Occipital lobe (tissue), 2 donors: ENCODE results near the gene FARP2. TPM values are rescaled to one million over a fixed set of nuclear protein-coding genes. Genes with fewer than 3 reads are reported as not detected.
"Not testable (repeated sequence)": the region's sequence is repeated elsewhere in the genome, so short reads cannot be mapped to it uniquely, and the experiment has no call there.

ENCODE experiments used
- DNase-seq: peaks from one replicate; lab custom pipeline; 2025; lab: John Stamatoyannopoulos, UW
- total RNA-seq: library from RNA; depleted of rRNA; stranded (reverse); fragments of >200 nt; gene quantifications from one replicate; pipeline ENCODE4 v1.2.3, GENCODE V29; 2014

The FARP2 gene
- total RNA-seq, 1 donor from 2014 or later = 43.7 TPM

DNA sequence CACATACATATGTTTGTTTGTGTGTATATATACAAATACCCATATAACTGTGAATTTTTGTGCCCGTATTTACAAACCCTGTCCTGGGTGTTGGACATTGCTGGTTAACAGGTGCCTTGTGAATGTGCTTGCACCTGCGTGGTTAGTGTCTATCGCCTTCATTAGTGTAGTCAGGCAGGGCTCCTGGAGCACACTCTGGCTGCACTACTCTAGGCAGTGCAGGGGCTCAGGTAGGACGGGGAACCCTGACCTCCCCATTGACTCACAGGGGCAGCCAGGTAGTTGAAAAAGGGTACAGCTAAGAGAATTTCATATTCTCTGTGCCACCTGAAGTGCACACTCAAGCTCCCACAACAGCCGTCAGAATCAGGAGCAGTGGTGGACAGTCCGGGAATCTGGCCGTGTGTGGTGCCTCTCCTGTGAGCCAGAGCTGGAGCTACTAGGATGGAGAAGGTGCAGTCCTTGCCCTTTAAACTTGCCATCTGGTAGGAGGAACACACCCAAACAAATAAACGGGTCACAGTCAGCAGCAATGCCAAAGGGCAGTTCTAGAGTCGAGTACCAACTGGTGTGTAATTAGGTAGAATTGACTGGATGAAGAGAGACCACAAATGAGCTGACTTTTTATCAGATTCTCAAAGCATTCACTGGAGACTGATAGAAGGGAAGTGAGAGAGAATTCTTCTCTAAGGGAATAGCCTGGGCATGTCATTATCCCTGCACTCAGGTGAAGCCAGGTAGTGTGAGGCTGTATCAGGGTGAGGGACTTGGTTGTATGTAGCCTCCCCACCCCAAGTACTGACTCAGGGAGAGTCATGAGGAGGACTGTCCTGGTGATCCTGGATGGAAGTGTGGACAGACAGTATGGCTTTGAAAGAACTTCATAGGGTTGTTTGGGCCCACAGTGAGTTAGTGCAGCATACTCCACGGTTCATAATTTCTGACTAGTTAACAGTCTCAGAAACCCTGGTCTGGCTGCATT, 44.1 kb downstream of the FARP2 start:
- no peak for DNase-seq

GRCh38 chr2:241408849-241409248, 52.8 kb downstream of the FARP2 start:
- no peak for DNase-seq

DNA sequence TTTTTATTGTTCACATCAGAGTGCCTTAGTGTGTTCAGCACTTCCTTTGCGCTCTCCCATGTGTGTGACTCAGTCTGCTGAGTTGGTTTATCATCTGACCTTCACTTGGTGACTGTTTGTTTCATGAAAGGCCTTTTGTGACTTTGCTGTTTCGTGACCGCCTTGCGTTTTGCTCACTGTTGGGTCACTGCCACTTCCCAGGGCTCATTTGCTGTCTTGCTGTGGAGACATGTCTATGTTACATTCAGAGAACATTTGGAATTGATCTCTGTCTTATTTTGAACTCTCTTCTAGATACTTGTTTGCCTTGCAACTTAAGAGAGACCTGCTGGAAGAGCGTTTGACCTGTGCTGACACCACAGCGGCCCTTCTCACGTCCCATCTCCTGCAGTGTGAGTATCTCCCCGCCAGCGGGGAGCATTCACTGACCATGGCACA, 54.7 kb downstream of the FARP2 start:
- DNase-seq = peak; percentile 26

DNA sequence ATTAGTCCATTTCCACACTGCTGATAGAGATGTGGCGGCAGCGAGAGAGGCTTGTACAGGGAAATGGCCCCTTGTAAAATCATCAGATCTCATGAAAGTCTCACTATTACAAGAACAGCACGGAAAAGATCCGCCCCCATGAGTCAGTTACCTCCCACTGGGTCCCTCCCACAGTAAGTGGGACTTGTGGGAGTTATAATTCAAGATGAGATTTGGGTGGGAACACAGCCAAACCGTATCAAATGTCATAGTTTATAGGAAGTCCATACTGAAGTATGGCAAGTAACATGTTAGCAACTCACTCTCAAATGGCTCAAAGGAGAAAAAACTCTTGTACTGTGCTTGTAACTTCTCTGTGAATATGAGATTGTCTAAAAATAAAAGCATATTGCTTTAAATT, 56.1 kb downstream of the FARP2 start:
- DNase-seq = no peak

DNA sequence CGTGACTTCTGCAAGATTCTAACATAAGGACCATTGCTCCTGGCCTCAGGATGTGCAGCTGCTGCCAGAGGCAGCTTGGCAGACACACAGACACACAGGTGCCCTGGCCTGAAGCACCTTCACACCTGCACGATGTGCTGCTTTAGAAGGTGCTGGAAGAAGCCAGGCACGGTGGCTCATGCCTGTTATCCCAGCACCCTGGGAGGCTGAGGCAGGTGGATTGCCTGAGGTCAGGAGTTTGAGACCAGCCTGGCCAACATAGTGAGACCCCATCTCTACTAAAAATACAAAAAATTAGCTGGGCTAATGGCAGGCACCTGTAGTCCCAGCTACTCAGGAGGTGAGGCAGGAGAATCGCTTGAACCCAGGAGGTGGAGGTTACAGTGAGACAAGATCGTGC, 57.4 kb downstream of the FARP2 start:
- not testable (repeated sequence) for DNase-seq

DNA sequence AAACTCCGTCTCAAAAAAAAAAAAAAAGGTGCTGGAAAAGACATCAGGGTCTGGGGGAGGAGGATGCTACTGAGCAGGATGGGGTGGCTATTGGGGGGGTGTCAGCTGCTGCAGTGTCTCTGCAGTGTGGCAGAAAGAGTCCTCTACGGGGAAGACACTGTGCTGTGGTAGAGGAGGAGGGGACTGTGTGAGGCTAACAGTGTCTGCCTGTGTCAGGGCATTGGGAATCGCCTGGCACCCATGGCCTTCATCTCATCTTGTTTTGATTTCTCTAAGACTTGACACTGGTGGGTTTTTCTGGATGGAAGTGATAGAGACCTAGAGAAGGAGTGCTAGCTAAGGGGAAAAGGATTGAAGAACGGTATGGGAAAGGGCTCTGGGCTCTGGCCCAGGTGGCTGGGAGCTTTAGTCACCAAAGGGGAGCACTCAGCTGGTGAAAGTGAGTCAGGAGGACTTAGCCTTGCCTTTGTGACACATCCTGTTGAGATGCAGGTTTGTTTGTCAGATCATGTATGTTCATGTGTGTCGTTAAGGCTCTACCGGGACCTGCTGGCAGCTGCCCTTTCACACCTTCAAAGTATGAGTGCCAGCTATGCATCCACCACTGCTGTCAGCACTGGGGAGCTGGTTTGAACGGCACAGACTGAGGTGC, 58.0 kb downstream of the FARP2 start:
- DNase-seq = no peak

DNA sequence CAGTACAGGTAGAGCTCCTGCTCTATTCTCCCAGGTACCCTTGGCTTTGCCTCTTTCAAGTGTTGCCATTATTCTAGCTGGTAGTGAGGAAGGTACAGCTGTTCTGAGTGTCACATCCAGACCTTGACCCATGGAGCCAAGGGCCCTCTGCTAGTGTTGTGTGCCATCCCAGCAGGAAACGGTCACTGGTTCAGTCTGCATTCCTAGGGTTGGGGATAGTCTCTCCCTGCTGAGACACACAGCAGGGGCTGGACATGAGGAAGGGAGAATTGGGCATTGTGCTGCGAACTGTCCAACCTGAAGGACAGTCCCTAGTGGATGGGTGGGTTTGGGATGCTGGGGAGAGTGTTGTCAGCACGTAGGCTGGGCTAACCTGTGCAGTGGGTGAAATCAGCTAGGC, 59.1 kb downstream of the FARP2 start:
- DNase-seq = no peak

DNA sequence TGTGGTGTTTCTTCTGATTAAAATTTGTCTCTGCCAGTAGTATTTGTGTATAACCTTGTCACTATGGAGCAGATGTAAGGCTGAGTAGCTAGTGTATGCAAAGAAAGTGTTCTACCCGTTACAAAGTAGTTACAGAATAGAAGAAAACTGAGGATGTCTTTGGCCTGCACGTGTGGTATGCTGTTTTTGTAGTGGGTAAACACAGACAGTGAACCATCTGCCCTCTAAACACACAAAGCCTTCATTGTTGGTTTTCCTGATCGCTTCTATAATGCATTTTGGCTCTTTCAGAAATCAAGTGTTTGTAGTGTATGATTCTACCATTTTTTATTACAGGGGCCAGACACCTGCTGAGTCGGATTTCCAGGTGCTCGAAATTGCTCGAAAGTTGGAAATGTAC, 61.5 kb downstream of the FARP2 start:
- no peak for DNase-seq

DNA sequence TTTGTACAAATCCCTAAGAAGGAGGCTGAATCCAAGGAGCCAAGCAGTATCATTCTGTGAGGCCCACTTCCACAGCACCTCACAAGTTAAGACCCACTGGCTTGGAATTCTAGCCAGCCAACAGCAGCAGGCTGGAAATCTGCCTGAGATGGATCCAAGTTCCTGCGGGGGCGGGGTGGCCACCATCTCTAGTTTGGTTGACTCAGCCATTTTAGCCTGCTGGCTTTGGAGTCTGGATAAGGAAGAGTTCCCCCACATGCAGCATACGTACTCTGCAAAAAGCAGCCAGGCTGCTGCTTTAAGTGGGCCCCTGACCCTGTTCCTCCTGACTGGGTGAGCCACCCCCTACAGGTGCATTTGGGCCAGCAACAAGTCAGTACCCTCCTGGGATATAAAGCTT, 65.2 kb downstream of the FARP2 start:
- DNase-seq = no peak

DNA sequence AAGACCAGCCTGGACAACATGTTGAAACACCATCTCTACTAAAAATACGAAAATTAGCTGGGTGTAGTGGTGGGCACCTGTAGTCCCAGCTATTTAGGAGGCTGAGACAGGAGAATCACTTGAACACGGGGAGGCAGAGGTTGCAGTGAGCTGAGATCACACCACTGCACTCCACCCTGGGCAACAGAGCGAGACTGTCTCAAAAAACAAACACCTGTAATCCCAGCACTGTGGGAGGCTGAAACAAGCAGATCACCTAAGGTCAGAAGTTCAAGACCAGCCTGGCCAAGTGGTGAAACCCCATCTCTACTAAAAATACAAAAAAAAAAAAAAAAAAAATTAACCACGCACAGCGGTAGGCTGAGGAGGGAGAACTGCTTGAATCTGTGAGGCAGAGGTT, 65.9 kb downstream of the FARP2 start:
- not testable (repeated sequence) for DNase-seq

DNA sequence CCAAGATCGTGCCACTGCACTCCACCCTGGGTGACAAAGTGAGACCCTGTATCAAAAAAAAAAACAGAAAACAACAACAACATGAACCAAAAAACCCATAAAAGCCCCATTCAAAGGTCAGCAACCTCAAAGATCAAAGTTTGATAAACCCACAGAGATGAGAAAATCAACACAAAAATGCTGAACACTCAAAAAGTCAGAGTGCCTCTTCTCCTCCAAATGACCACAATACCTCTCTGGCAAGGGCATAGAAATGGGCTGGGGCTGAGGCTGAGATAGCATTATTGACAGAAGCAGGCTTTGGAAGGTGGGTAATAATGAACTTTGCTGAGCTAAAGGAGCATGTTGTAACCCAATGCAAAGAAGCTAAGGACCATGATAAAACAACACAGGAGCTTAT, 66.3 kb downstream of the FARP2 start:
- no peak for DNase-seq

DNA sequence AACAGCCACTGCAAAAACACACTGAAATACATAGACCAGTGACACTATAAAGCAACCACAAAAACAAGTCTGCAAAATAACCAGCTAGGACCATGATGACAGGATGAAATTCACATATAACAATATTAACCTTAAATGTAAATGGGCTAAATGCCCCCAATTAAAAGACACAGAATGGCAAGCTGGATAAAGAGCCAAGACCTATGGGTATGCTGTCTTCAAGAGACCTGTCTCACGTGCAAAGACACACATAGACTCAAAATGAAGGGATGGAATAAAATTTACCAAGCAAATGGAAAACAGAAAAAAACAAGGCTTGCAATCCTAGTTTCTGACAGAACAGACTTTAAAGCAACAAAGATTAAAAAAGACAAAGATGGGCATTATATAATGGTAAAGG, 67.4 kb downstream of the FARP2 start:
- not testable (repeated sequence) for DNase-seq

GRCh38 chr2:241425368-241425767, 69.3 kb downstream of the FARP2 start:
- no peak for DNase-seq

- DNase-seq = no peak
These were observed 74.1 kb downstream of the FARP2 start for GRCh38 chr2:241430178-241430577.

DNA sequence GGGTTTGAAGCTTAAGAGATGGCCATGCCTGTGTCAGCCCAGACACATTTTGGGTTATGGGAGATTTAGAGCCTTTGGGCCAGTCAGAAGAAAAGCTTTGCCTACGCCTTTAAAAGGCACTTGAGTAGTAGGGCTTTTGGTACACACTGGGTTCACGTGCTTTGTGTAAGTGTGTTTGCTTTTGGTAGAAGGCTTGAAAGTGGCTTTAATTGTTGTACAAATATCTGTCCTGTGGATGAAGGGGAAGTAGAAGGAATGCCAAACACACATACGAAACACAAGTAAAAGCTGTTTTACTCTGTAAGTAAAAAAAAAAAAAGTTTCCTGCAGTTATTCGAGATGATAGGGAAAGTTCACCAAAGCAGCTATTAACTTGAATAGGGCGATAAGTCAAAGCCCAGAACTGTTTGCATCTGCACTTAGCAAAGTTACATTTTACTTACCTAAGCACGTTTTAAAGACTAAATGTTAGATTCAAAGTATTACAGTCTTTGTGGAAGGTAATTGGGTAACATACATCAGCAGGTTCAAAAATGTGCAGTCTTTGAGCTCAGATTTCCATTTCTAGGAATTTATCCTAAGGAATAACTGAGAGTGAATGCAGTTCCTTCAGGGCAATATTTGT, 76.9 kb downstream of the FARP2 start:
- no peak for DNase-seq

DNA sequence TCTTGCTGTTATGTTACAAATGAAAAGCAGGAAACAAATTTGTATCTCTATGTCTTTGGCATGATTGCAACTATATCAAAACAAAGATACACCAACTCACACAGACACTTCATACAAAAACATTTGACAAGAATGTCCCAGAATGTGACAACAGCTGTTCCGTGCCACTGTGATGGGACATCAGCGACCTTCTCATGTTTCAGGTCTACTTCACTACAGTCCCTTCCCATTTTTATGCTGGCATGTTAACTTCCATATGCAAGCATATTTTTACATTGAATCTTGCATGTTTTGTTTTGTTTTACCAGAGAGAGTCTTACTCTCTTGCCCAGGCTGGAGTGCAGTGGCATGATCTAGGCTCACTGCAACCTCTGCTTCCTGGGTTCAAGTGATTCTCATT, 81.1 kb downstream of the FARP2 start:
- no peak for DNase-seq

DNA sequence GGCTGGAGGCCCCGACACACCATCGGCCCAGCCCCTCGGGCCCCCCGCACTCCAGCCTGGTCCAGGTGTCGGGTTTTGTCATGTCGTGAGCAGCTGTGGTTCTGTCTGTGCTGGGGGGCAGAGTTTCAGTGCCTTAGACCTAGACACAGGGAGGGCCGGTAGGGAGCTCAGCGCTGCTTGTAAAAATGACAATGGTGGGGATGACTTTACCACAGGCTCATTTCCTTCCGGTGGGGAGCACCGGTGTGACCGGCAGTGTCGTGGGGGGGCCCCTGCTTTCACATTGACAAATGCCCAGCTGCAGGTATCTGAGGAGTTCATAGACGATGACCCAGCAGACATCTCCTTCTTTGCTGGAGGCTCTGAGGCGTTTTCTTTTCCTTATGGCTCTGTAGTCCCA, 85.4 kb downstream of the FARP2 start:
- no peak for DNase-seq

DNA sequence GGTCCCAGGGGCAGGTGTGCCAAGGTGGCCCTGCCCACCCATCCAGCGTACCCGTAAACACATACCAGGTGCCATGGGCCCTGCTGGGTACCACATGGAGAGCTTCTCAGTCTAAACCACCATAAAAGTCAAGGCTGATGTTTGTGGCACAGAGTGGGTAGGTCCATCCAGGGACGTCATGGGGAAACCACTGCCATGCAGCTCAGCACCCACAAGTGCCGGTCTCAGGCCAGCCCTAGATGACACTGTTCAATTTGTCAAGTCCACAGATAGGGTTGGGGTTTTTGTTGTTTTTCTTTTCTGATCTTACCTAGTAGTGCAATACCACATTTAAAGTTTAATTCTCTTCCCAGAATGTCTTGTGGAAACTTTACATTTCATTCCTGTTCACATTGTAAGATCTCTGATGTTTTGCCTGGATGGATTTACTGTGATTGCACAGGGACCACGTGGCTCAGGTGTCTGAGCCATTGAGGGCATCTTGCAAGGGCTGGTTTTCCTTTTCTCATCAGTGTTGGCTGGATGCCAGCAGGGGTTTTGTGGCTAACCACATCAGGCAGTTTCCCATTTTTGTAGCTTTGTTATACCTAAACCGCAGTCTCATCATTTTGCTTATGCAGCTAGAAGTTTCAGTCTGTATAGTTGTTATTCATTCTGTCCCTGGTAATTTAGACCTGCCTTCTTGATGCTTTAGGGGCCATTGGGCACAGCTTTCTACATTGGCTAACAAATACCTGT, 87.6 kb downstream of the FARP2 start:
- DNase-seq = no peak

DNA sequence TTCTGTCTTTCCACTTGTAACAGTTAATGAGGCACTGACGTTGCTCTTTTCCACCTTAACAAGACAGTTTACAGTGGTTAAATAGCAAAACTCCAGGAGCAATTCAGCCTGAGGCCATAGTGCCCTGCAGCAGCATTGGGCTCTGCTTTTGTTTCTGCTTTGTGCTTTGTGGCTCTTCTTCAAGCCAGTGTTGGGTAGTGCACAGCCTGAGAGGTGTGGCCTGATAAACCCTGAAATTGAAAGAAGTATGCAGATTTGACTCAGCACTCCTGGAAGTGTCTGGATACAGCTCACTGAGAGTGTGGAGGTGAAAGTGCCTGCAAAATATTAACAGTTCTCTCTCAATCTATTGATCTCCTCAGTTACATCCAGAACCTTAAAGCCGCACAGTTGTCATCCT, 89.3 kb downstream of the FARP2 start:
- no peak for DNase-seq

- not testable (repeated sequence) for DNase-seq
These were observed 94.0 kb downstream of the FARP2 start for GRCh38 chr2:241450092-241450491.

- DNase-seq = no peak
These were observed 95.9 kb downstream of the FARP2 start for GRCh38 chr2:241451840-241452506.
